NCI-H2107 treated with DMSO at 0.1 percent for 48 hours (cell line): ENCODE results near the gene GABRA1.

Experiments
- DNase-seq: peaks from one replicate; lab custom pipeline; 2025; ENCODE audit not compliant: unreplicated experiment; lab: John Stamatoyannopoulos, UW

The GABRA1 gene

DNA sequence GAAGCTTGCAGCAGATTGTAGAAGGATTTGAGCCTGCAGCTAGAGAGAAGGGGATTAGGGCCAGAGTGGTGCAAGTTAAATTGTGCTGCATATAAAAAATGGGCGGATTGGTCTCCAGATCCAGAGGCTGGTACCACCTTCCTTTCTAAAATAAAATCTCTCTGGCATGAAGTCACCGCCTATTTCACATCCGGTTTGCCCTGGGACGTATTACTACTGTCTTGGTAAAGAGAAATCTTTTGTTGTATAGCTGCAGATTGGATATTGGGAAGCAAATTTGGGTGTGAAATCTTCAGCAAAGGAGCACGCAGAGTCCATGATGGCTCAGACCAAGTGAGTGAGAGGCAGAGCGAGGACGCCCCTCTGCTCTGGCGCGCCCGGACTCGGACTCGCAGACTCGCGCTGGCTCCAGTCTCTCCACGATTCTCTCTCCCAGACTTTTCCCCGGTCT is at the start of gene GABRA1:
GABRA1 (plus strand) TSS at position 180 of the 451 bp plus-strand sequence. CDS start 2,691 bp downstream, outside the sequence.
- DNase-seq: no peak

DNA sequence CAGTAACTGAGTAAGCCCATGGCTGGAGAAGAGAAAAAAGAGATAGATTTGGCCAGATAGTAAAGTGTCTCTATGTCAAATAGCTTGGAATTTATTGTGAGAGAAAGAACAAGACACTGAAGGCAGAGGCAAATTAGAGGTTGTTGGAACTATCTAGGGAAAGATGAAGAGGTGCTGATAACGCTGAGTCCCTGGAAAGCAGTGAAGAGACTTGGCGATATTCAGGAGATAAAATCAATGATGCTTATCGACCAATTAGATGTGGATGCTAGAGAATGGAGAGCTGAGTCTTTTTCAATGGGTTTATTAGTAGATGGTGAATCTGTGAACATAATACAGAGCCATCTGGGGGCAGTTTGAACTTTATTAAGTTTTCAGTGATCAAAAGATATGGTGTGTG is 48.6 kb upstream of the GABRA1 start:
- DNase-seq: no peak

GRCh38 chr5:161804263-161804662 is 43.7 kb upstream of the GABRA1 start:
- DNase-seq: no peak

- DNase-seq: no peak
Observed at GRCh38 chr5:161846746-161847145, 1.2 kb upstream of the GABRA1 start.

DNA sequence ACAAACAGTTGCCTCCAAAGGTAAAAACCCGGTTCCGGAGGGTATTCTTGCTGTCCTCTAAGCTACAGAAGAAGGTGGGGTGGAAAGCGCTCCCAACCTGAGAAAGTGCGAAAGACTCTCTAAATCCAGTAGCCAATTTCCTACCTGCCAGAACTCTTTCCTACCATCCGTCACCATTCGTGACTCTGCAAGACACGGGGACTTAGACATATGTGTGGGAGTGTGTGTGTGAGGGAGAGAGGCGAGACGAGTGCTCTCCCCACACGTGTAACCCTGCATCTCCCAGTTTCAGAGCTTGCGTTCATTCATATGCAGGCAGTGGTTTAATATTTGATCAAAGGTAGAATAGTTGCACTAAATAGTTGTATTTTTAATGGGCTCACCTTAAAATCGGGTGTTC is 473 bp upstream of the GABRA1 start:
- DNase-seq: no peak

DNA sequence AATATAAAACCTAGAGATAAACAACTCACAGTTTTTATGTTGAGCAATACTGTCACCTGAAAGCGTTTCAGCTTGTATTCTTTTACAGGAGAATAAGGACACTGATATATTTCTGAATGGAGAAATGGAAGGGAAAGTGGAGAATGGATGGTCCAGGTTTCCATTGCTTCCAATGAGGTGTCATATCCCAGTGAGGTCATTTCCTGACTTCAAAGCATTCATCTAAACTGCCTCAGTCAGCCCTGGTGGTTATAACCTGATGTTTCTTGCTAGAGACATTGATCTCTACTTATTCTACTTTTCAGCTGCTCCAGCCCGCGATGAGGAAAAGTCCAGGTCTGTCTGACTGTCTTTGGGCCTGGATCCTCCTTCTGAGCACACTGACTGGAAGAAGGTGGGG is 2.6 kb downstream of the GABRA1 start:
- DNase-seq: no peak

DNA sequence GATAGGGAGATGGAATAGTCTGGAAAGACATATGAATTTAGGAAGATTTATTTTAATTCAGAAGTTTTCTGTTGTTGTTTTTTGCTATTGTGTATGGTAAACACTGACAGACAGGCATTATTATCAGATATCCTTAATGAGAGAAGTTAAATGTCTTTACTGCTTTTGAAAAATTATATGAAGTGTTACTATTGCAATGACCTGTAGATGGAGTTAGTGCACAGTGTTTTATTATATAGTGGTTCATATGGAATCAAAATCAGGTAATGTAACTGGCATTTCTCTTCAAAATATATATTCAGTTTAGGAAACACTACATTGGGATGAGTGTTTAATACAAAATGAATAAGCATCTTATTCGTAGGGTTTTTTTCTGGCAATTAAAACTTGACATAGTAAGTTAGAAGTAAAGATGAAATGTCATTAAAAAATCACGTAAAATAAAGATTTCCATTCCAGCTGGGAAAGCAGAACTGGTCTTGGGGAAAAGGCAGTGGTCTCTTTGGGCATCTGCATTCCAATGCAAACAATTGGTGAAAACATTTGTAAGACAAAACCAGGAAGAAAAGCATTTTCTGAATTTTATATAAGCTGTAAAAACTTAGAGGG is 3.9 kb downstream of the GABRA1 start:
- no peak for DNase-seq

DNA sequence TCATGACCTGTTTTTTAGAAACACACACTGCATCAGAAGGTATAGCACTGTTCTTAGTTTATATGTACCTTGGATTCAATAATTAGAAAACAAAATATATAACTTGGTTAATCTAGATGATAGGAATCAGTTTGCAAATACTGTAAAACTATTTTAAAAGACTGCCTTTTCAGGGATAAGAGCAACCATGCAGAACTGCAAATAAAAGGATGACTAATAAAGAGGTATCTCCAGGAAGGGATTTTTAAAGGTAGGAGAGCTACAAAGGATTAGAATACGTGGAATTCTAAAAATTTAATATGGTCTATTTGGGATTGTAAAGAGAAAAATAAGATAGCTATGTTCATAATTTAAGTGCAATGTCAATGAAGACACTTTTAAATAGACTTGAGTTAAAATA is 9.4 kb downstream of the GABRA1 start:
- no peak for DNase-seq

- DNase-seq: no peak
Observed at GRCh38 chr5:161863259-161863658, 15.3 kb downstream of the GABRA1 start.

- no peak for DNase-seq
Observed at GRCh38 chr5:161863811-161864210, 15.9 kb downstream of the GABRA1 start.

- no peak for DNase-seq
Observed at GRCh38 chr5:161865510-161865909, 17.6 kb downstream of the GABRA1 start.

- DNase-seq: no peak
Observed at GRCh38 chr5:161889971-161890370, 42.1 kb downstream of the GABRA1 start.

GRCh38 chr5:161895514-161895913 is 47.6 kb downstream of the GABRA1 start:
- DNase-seq: no peak

DNA sequence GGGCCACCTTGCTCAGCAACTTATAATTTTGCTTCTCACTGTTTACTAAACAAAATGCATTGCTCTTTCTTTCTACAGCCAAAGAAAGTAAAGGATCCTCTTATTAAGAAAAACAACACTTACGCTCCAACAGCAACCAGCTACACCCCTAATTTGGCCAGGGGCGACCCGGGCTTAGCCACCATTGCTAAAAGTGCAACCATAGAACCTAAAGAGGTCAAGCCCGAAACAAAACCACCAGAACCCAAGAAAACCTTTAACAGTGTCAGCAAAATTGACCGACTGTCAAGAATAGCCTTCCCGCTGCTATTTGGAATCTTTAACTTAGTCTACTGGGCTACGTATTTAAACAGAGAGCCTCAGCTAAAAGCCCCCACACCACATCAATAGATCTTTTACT is 49.1 kb downstream of the GABRA1 start:
- no peak for DNase-seq

GRCh38 chr5:161899590-161899989 is 51.7 kb downstream of the GABRA1 start:
- no peak for DNase-seq

DNA sequence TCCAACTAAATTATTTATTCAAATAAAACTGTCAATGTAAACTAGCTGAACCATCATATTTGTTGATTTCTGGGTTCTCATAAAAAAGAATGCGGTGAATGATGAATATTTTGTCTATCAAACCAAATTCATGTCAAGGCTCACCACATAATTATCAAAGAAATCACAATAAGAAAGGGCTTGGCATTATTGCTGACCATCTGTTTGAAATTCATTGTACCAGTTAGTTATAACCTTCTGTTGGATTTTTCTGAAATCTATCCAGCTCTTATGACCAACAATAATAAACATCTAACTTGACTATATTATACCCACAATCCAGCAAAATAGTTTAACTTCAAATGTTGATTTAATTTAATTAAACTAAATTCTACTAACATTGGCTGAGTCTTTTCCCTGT is 53.1 kb downstream of the GABRA1 start:
- no peak for DNase-seq

- no peak for DNase-seq
Observed at GRCh38 chr5:161921781-161922180, 73.9 kb downstream of the GABRA1 start.

DNA sequence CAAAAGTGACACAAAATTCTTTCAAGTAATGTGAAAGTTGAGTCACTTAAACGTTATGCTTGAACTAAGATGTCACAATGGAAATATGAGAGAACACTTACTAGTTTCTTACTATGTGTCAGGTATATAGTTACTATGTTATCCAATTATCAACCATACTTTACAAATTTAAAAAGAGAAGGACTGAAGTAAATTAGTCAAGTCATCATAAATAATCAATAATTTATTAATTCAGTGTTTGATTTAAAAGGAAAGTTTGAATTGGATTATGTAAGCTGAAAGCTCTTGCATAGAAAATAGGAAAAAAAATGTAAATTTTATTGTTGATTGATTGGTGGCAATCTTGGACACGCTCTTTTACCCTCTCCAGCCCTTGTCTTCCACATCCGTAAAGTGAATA is 76.3 kb downstream of the GABRA1 start:
- DNase-seq: no peak

GRCh38 chr5:161925960-161926359 is 78.0 kb downstream of the GABRA1 start:
- no peak for DNase-seq

DNA sequence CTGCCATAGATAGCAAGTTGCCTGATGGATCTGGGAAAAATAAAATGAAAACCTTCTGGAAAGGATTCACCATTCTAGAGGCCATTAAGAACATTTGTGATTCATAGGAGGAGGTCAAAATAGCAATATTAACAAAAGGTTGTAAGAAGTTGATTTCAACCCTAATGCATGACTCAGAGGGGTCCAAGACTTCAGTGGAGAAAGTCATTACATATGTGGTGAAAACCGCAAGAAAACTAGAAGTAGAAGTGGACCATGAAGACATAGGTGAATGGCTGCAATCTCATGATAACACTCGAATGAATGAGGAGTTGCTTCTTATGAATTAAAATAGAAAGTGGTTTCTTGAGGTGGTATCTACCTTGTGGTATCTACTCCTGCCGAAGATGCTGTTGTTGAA is 86.6 kb downstream of the GABRA1 start:
- no peak for DNase-seq

DNA sequence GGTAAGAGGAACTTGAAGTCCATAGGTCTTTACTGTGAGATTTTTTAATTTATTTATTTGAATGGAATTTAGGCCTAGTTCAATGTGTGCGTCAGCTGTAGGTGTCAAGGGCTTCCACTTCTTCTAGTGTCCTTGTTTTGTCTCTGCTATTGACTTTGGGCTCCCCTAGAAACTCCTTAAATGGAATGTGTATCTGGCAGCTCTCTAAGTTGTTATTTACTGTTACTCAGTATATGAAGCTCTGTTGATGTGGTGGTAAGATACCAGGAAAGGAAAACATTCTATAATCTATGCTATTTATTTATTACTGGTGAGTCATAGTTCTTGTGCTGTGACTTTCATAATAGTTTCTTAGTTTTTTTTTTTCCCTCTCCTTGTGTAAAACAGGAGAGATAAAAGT is 97.1 kb downstream of the GABRA1 start:
- DNase-seq: no peak

DNA sequence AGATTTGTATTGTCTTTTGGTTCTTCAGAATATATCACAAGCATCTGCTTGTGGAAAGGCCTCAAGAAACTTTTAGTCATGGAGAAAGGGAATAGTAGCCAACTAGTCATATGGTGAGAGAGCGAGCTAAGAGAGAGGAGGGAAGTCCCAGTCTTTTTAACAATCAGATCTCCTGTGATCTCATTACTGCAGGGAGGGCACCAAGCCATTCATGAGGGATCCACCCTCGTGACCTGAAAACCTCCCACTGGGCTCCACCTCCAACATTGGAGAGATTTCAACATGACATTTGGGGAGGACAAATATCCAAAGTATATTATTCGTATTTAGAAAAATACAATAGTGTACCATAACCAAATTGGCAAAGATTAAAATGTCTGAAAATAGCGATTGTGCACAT is 99.0 kb downstream of the GABRA1 start:
- DNase-seq: no peak
